K562 (cell line): Measurements from ENCODE around the gene S100G. TPM values are rescaled to one million over a fixed set of nuclear protein-coding genes. Genes with fewer than 3 reads are reported as not detected.

ENCODE experiments used
- CBFA2T3 ChIP-seq: fragments of 450-650 bp; IDR thresholded peaks from 2 replicates; pipeline ENCODE4 v1.6.1; 2017
- DPF2 ChIP-seq: fragments of 450-650 bp; IDR thresholded peaks from 2 replicates; pipeline ENCODE4 v1.6.1; 2016
- FOXJ2 ChIP-seq: fragments of 200-800 bp; sonication (Bioruptor generic); IDR thresholded peaks from 2 replicates; pipeline ENCODE4 v1.6.1; 2016; ENCODE audit warnings: missing genetic modification characterization, missing compliant biosample characterization
- MTA2 ChIP-seq: fragments of 450-650 bp; IDR thresholded peaks from 2 replicates; pipeline ENCODE4 v1.6.1; 2016; ENCODE audit warnings: low read depth
- MTF1 ChIP-seq: fragments of 250-450 bp; sonication (Bioruptor Pico); IDR thresholded peaks from 2 replicates; pipeline ENCODE4 v1.9.0; 2021; ENCODE audit warnings: moderate library complexity, mild to moderate bottlenecking, inconsistent platforms, borderline replicate concordance
- SMARCE1 ChIP-seq: fragments of 450-650 bp; IDR thresholded peaks from 2 replicates; pipeline ENCODE4 v1.7.1; 2016; ENCODE audit warnings: mild to moderate bottlenecking
- TAL1 ChIP-seq: fragments of 450-650 bp; IDR thresholded peaks from 2 replicates; pipeline ENCODE4 v1.6.1; 2016; ENCODE audit warnings: mild to moderate bottlenecking
- TEAD4 ChIP-seq, 2 experiments: sonication (generic) in 1 of 2; formaldehyde crosslinking in 1 of 2; IDR thresholded peaks; 2 replicates each; pipeline versions ENCODE4 v1.6.1 to v1.8.0; 2012 to 2022; ENCODE audit warnings: borderline replicate concordance in 1 of 2, inconsistent platforms in 1 of 2, low read length in 1 of 2, mild to moderate bottlenecking in 1 of 2, missing genetic modification reagents in 1 of 2
- WHSC1 ChIP-seq: IDR thresholded peaks from one replicate; pipeline ENCODE4 v1.6.1; 2012; ENCODE audit warnings: low read length, control low read depth, inconsistent platforms
- polyA plus RNA-seq, 8 experiments: library from polyadenylated mRNA; depleted of rRNA in 4 of 8; stranded (reverse) in 5 of 8; unstranded in 3 of 8; fragments of >200 nt; fragmentation: Nextera tagmentation in 2 of 8; fragmentation: Illumina TruSeq in 1 of 8; extraction: Ambion mirVana in 2 of 8; extraction: Trizol in 1 of 8; gene quantifications; 2 replicates each; pipeline versions ENCODE4 v1.2.1 to v1.2.3, GENCODE V29; 2011 to 2014; ENCODE audit warnings: inconsistent platforms in 1 of 8, missing spikeins in 1 of 8
- total RNA-seq, 7 experiments: library from RNA; depleted of rRNA in 6 of 7; stranded (reverse); fragments of >200 nt in 6 of 7; fragmentation: Illumina TruSeq in 2 of 7; extraction: Trizol in 2 of 7; gene quantifications; 2 replicates each; pipeline versions ENCODE4 v1.2.1 to v1.2.3, GENCODE V29; 2011 to 2021; ENCODE audit warnings: low replicate concordance in 1 of 7
- TF ChIP-seq, protein P1 (sequence below), 2 experiments: fragments of 450-650 bp; formaldehyde crosslinking in 1 of 2; IDR thresholded peaks; 2 replicates each; pipeline versions ENCODE4 v1.4.0 to v1.6.1; 2014 to 2020; ENCODE audit warnings: mild to moderate bottlenecking in 2 of 2, borderline replicate concordance in 1 of 2, low read depth in 1 of 2
- TF ChIP-seq, protein P2 (sequence below), 3 experiments: IDR thresholded peaks in 2 of 3; conservative IDR thresholded peaks in 1 of 3; 2 replicates each; pipeline ENCODE4 v1.5.1; 2011 to 2012; ENCODE audit warnings: low read length in 3 of 3, mild to moderate bottlenecking in 3 of 3, control low read depth in 2 of 3, improper control_type of control experiment in 1 of 3, inconsistent platforms in 1 of 3, low read depth in 1 of 3, mixed read lengths in 1 of 3, moderate library complexity in 1 of 3; ENCODE audit not compliant: insufficient read depth in 2 of 3
- TF ChIP-seq, protein P3 (sequence below): fragments of 250-450 bp; sonication (Bioruptor Pico); IDR thresholded peaks from 2 replicates; pipeline ENCODE4 v1.5.0; 2021

S100G gene
- total and polyA plus RNA-seq, 9 of the 15 experiments (the other 6 are each of a cell fraction or from before 2014, with no cell fraction given), result not detected

DNA sequence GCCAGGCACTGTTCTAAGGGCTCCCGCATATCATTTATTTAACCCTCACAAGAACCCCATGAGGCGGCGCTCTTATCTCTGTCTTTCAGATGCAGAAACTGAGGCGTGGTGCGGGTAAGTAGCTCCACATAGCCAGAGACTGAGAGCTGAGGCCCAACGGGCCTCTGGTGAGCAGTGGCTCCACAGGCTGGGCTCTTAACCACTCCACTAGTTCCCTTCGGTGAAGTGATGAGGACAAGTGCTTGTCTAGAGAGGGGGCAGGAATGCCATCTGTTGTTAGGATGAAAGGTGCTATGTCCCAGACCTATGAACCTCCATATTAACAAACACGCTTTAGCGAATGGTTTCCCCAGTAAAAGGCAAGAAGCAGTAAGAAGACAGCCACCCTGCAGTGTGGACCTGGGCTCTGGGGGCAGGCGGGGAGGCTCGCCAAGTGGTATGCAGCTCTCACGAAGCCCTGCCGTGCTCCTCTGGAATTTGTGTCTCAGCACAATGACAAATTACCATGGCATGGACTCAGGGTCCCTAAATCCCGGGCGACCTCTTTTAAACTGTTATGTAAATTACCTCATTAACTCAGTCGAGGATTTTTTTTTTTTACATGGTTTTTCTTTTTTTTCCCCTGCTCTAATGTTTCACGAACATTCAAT, 20.9 kb upstream of the S100G start (continued):
- TF ChIP-seq TEAD4 (IDR thresholded peaks at IDR 0.05; ENCODE audit: low read length) (0 out of 2 replicates have a peak, but pooled peaks have one; percentile 16), TEAD4 (CRISPR knock-in tag; IDR thresholded peaks at IDR 0.05; ENCODE audit: borderline replicate concordance) (no peak), SMARCE1 (no peak), FOXJ2 (tag) (no peak), MTA2 (no peak), DPF2 (peak; percentile 9; the same call in 1 of the 2 replicates), TAL1 (peak; percentile 18; the same call in 1 of the 2 replicates), MTF1 (no peak), WHSC1 (no peak), CBFA2T3 (peak; percentile 57)
- TF ChIP-seq, protein P1, sequence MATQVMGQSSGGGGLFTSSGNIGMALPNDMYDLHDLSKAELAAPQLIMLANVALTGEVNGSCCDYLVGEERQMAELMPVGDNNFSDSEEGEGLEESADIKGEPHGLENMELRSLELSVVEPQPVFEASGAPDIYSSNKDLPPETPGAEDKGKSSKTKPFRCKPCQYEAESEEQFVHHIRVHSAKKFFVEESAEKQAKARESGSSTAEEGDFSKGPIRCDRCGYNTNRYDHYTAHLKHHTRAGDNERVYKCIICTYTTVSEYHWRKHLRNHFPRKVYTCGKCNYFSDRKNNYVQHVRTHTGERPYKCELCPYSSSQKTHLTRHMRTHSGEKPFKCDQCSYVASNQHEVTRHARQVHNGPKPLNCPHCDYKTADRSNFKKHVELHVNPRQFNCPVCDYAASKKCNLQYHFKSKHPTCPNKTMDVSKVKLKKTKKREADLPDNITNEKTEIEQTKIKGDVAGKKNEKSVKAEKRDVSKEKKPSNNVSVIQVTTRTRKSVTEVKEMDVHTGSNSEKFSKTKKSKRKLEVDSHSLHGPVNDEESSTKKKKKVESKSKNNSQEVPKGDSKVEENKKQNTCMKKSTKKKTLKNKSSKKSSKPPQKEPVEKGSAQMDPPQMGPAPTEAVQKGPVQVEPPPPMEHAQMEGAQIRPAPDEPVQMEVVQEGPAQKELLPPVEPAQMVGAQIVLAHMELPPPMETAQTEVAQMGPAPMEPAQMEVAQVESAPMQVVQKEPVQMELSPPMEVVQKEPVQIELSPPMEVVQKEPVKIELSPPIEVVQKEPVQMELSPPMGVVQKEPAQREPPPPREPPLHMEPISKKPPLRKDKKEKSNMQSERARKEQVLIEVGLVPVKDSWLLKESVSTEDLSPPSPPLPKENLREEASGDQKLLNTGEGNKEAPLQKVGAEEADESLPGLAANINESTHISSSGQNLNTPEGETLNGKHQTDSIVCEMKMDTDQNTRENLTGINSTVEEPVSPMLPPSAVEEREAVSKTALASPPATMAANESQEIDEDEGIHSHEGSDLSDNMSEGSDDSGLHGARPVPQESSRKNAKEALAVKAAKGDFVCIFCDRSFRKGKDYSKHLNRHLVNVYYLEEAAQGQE (IDR thresholded peaks at IDR 0.05; ENCODE audit: borderline replicate concordance), result peak; percentile 16; the same call in 1 of the 2 replicates
- TF ChIP-seq, protein P1 (CRISPR knock-in tag; IDR thresholded peaks at IDR 0.05; ENCODE audit: low read depth), result no peak
- TF ChIP-seq, protein P2, sequence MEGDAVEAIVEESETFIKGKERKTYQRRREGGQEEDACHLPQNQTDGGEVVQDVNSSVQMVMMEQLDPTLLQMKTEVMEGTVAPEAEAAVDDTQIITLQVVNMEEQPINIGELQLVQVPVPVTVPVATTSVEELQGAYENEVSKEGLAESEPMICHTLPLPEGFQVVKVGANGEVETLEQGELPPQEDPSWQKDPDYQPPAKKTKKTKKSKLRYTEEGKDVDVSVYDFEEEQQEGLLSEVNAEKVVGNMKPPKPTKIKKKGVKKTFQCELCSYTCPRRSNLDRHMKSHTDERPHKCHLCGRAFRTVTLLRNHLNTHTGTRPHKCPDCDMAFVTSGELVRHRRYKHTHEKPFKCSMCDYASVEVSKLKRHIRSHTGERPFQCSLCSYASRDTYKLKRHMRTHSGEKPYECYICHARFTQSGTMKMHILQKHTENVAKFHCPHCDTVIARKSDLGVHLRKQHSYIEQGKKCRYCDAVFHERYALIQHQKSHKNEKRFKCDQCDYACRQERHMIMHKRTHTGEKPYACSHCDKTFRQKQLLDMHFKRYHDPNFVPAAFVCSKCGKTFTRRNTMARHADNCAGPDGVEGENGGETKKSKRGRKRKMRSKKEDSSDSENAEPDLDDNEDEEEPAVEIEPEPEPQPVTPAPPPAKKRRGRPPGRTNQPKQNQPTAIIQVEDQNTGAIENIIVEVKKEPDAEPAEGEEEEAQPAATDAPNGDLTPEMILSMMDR (IDR thresholded peaks at IDR 0.05 in 2 of 3, conservative IDR thresholded peaks at IDR 0.05 in 1 of 3; ENCODE audit: insufficient read depth in 2 of 3, low read depth in 1 of 3, low read length in 3 of 3), result peak; percentile 24 to 43 (median 27); a peak in 1 of 6 replicates
- TF ChIP-seq, protein P3, sequence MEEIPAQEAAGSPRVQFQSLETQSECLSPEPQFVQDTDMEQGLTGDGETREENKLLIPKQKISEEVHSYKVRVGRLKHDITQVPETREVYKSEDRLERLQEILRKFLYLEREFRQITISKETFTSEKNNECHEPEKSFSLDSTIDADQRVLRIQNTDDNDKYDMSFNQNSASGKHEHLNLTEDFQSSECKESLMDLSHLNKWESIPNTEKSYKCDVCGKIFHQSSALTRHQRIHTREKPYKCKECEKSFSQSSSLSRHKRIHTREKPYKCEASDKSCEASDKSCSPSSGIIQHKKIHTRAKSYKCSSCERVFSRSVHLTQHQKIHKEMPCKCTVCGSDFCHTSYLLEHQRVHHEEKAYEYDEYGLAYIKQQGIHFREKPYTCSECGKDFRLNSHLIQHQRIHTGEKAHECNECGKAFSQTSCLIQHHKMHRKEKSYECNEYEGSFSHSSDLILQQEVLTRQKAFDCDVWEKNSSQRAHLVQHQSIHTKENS, result no peak
